Stimulated activated CD4-positive, alpha-beta T cell treated with anti-CD3 and anti-CD28 coated beads, TNF-alpha, amount 100 ng/mL, for 24 hours (primary cell): Measurements from ENCODE around the gene PCDHB13.
A peak's percentile ranks its signal among the peaks of the same experiment; 100 is the strongest.
"Not testable (repeated sequence)": the region's sequence is repeated elsewhere in the genome, so short reads cannot be mapped to it uniquely, and the experiment has no call there.

ENCODE experiments used
- DNase-seq, 3 experiments: peaks; one replicate each; pipeline ENCODE4 v3.0.0-alpha.2; 2020; ENCODE audit warnings: low read depth in 3 of 3

PCDHB13 gene

GRCh38 chr5:141213656-141214339 lies at the start of gene PCDHB13:
Gene PCDHB13 (plus strand): TSS chr5:141213919. CDS start chr5:141214124, 205 bp downstream.
- DNase-seq, result peak in 1 of 3 experiments; percentile 16

- DNase-seq, result no peak
Observed at GRCh38 chr5:141172381-141173204, 41.1 kb upstream of the PCDHB13 start, which contains the start of gene PCDHB7. Gene PCDHB7 (plus strand): TSS chr5:141172644. CDS start chr5:141172836, 192 bp downstream.

GRCh38 chr5:141174291-141175104 lies 39.2 kb upstream of the PCDHB13 start:
- DNase-seq, result not testable (repeated sequence)

- DNase-seq, result no peak
Observed at GRCh38 chr5:141175933-141176332, 37.8 kb upstream of the PCDHB13 start.

- not testable (repeated sequence) for DNase-seq
Observed at GRCh38 chr5:141177577-141178191, 36.0 kb upstream of the PCDHB13 start, which contains the start of gene PCDHB8. Gene PCDHB8 (plus strand): TSS chr5:141177790. CDS start chr5:141178035, 245 bp downstream.

- not testable (repeated sequence) for DNase-seq
Observed at GRCh38 chr5:141179371-141179770, 34.3 kb upstream of the PCDHB13 start.

GRCh38 chr5:141179876-141180275 lies 33.8 kb upstream of the PCDHB13 start:
- DNase-seq, result not testable (repeated sequence)

GRCh38 chr5:141180313-141180712 lies 33.4 kb upstream of the PCDHB13 start:
- no peak for DNase-seq

- no peak for DNase-seq
Observed at GRCh38 chr5:141182248-141182647, 31.5 kb upstream of the PCDHB13 start, which contains the start of gene PCDHB16. Gene PCDHB16 (plus strand): TSS chr5:141182387. CDS start chr5:141182560, 173 bp downstream.

- DNase-seq, result not testable (repeated sequence)
Observed at GRCh38 chr5:141184117-141184855, 29.4 kb upstream of the PCDHB13 start.

- DNase-seq, result peak in 1 of 3 experiments; percentile 14
Observed at GRCh38 chr5:141186897-141187512, 26.7 kb upstream of the PCDHB13 start, which contains the start of gene PCDHB9. Gene PCDHB9 (plus strand): TSS chr5:141187161. CDS start chr5:141187319, 158 bp downstream.

- DNase-seq, result not testable (repeated sequence)
Observed at GRCh38 chr5:141188682-141189081, 25.0 kb upstream of the PCDHB13 start.

GRCh38 chr5:141189131-141189530 lies 24.6 kb upstream of the PCDHB13 start:
- not testable (repeated sequence) for DNase-seq

GRCh38 chr5:141192110-141192725 lies 21.5 kb upstream of the PCDHB13 start, which contains the start of gene PCDHB10:
Gene PCDHB10 (plus strand): TSS chr5:141192353. CDS start chr5:141192553, 200 bp downstream.
- DNase-seq, result peak in 1 of 3 experiments; percentile 21

GRCh38 chr5:141194332-141194731 lies 19.4 kb upstream of the PCDHB13 start:
- not testable (repeated sequence) for DNase-seq

- no peak for DNase-seq
Observed at GRCh38 chr5:141196363-141196762, 17.4 kb upstream of the PCDHB13 start.

- no peak for DNase-seq
Observed at GRCh38 chr5:141199359-141200235, 14.1 kb upstream of the PCDHB13 start, which contains the start of gene PCDHB11. Gene PCDHB11 (plus strand): TSS chr5:141199627. CDS start chr5:141199775, 148 bp downstream.

- DNase-seq, result not testable (repeated sequence)
Observed at GRCh38 chr5:141201126-141201525, 12.6 kb upstream of the PCDHB13 start.
